ENCODE data around the gene HTR1B.

DNA sequence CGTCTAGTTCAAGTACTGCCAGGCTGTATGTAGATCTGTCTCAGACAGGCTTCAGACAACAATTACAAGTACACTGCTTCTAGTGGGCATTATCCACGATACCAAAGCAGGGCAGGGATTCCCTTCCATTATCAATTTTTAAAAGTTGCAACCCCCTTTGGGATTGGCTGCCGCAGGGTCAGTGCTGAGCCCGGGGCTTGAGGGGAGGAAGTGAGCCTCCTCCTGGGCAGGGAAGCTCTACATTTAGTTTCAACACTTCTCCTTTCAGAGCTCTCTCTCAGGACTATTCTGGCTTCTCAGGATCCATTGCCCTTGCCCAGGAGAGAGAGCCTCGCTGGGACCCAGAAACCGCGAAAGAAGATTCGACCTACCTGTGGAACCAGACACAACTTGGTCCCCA is 1.5 kb downstream of the HTR1B start:
- TF ChIP-seq POLR2AphosphoS5 (IDR thresholded peaks at IDR 0.05; ENCODE audit: borderline replicate concordance, low read depth, low read length) (no peak), EZH2 (IDR thresholded peaks at IDR 0.05) (no peak)

Measured in SK-N-MC (cell line).